WTC11 (cell line): Measurements from ENCODE around the gene ITGAE. TPM values are rescaled to one million over a fixed set of nuclear protein-coding genes. Genes with fewer than 3 reads are reported as not detected.

ENCODE experiments used
- ATAC-seq: fragments of 200-7000 bp; cut with Tn5 transposase; 2 replicates; pipeline ENCODE4 v1.10.0; 2021; ENCODE audit warnings: mild to moderate bottlenecking, moderate library complexity
- CTCF ChIA-PET: fragments of 300-600 bp; sonication (Branson Sonifier 250); formaldehyde crosslinking; loops from one replicate; lab custom pipeline; 2021; ENCODE audit warnings: antibody characterized with exemption; lab: Charles Lee
- POLR2A ChIA-PET: fragments of 350-600 bp; sonication (Branson Sonifier 250); formaldehyde crosslinking; loops from one replicate; lab custom pipeline; 2021; ENCODE audit warnings: antibody characterized with exemption; lab: Charles Lee
- DNase-seq: peaks from one replicate; pipeline ENCODE4 v3.0.0; 2021; ENCODE audit warnings: low spot score
- H3K27ac Mint-ChIP-seq: 2 replicates; pipeline ENCODE4 v1.8.0; 2021; ENCODE audit warnings: mixed read lengths
- H3K27me3 Mint-ChIP-seq: 2 replicates; pipeline ENCODE4 v1.8.0; 2021; ENCODE audit warnings: low read depth, mild to moderate bottlenecking, moderate library complexity, mixed read lengths
- H3K36me3 Mint-ChIP-seq: 2 replicates; pipeline ENCODE4 v1.8.0; 2021; ENCODE audit warnings: mixed read lengths
- H3K4me1 Mint-ChIP-seq: 2 replicates; pipeline ENCODE4 v1.8.0; 2022; ENCODE audit warnings: mixed read lengths
- H3K4me3 Mint-ChIP-seq: 2 replicates; pipeline ENCODE4 v1.8.0; 2021; ENCODE audit warnings: mild to moderate bottlenecking, moderate library complexity, mixed read lengths
- H3K9me3 Mint-ChIP-seq: 2 replicates; pipeline ENCODE4 v1.8.0; 2021; ENCODE audit warnings: mixed read lengths
- AFF4 ChIP-seq: sonication (generic); formaldehyde crosslinking; IDR thresholded peaks from 2 replicates; pipeline ENCODE4 v1.8.1; 2023; ENCODE audit warnings: mild to moderate bottlenecking, missing genetic modification reagents, borderline replicate concordance
- ARID4B ChIP-seq: sonication (generic); formaldehyde crosslinking; IDR thresholded peaks from 2 replicates; pipeline ENCODE4 v1.8.0; 2023; ENCODE audit warnings: missing genetic modification reagents, mild to moderate bottlenecking, borderline replicate concordance
- CDX4 ChIP-seq: fragments of 250-450 bp; sonication (Bioruptor Pico); IDR thresholded peaks from 2 replicates; pipeline ENCODE4 v1.9.0; 2021; ENCODE audit warnings: moderate library complexity, mild to moderate bottlenecking, inconsistent platforms, borderline replicate concordance
- CREB1 ChIP-seq: sonication (generic); formaldehyde crosslinking; IDR thresholded peaks from 2 replicates; pipeline ENCODE4 v1.8.0; 2023; ENCODE audit warnings: mild to moderate bottlenecking, missing genetic modification reagents
- CTCF ChIP-seq: fragments of 200-600 bp; IDR thresholded peaks from 2 replicates; pipeline ENCODE4 v1.8.0; 2022; ENCODE audit warnings: antibody characterized with exemption
- ETV6 ChIP-seq: sonication (generic); formaldehyde crosslinking; IDR thresholded peaks from 2 replicates; pipeline ENCODE4 v1.8.1; 2022; ENCODE audit warnings: mild to moderate bottlenecking, missing genetic modification reagents
- FOXJ3 ChIP-seq: sonication (generic); formaldehyde crosslinking; IDR thresholded peaks from 2 replicates; pipeline ENCODE4 v1.9.0; 2021; ENCODE audit warnings: missing genetic modification reagents, mild to moderate bottlenecking, borderline replicate concordance
- FOXK1 ChIP-seq: sonication (generic); formaldehyde crosslinking; IDR thresholded peaks from 2 replicates; pipeline ENCODE4 v1.8.0; 2022; ENCODE audit warnings: mild to moderate bottlenecking, moderate library complexity, missing genetic modification reagents
- MAX ChIP-seq: sonication (generic); formaldehyde crosslinking; IDR thresholded peaks from 2 replicates; pipeline ENCODE4 v1.8.0; 2022; ENCODE audit warnings: mild to moderate bottlenecking, missing genetic modification reagents
- MYBL2 ChIP-seq: sonication (generic); formaldehyde crosslinking; IDR thresholded peaks from 2 replicates; pipeline ENCODE4 v1.8.1; 2023; ENCODE audit warnings: mild to moderate bottlenecking, moderate library complexity, missing genetic modification reagents
- NFATC4 ChIP-seq: fragments of 250-450 bp; sonication (Bioruptor Pico); IDR thresholded peaks from 2 replicates; pipeline ENCODE4 v1.9.0; 2021; ENCODE audit warnings: mild to moderate bottlenecking
- NFYB ChIP-seq: sonication (generic); formaldehyde crosslinking; conservative IDR thresholded peaks from 2 replicates; pipeline ENCODE4 v1.8.0; 2022; ENCODE audit warnings: low read depth, missing genetic modification reagents
- SMAD3 ChIP-seq: sonication (generic); formaldehyde crosslinking; IDR thresholded peaks from 2 replicates; pipeline ENCODE4 v1.8.0; 2022; ENCODE audit warnings: missing genetic modification reagents, mild to moderate bottlenecking, borderline replicate concordance
- STAT6 ChIP-seq: sonication (generic); formaldehyde crosslinking; conservative IDR thresholded peaks from 2 replicates; pipeline ENCODE4 v1.8.1; 2023; ENCODE audit warnings: mild to moderate bottlenecking, low read depth, missing genetic modification reagents, moderate library complexity
- TP53 ChIP-seq: sonication (generic); formaldehyde crosslinking; IDR thresholded peaks from 2 replicates; pipeline ENCODE4 v1.8.1; 2023; ENCODE audit warnings: mild to moderate bottlenecking, missing genetic modification reagents
- ZBTB43 ChIP-seq: sonication (generic); formaldehyde crosslinking; IDR thresholded peaks from 2 replicates; pipeline ENCODE4 v1.8.1; 2023; ENCODE audit warnings: mild to moderate bottlenecking, missing genetic modification reagents
- ZNF317 ChIP-seq: sonication (generic); formaldehyde crosslinking; IDR thresholded peaks from 2 replicates; pipeline ENCODE4 v1.8.1; 2023; ENCODE audit warnings: low read depth, mild to moderate bottlenecking, moderate library complexity, missing genetic modification reagents, borderline replicate concordance
- ZNF671 ChIP-seq: fragments of 250-450 bp; sonication (Bioruptor Pico); IDR thresholded peaks from 2 replicates; pipeline ENCODE4 v1.8.0; 2021; ENCODE audit warnings: mild to moderate bottlenecking
- total RNA-seq: library from RNA; stranded (reverse); gene quantifications from 3 replicates; pipeline ENCODE4 v1.2.3, GENCODE V29; 2021

Gene ITGAE
- total RNA-seq, 1 experiment from 2014 or later = 19.5 TPM

GRCh38 chr17:3810019-3810418 is 9.0 kb upstream of the ITGAE start:
- Mint-ChIP-seq H3K9me3 (no peaks in the 10 kb centered on the region), H3K4me1 (no peaks in the 10 kb centered on the region), H3K4me3 (no peak overlapping the region), H3K27me3 (no peaks in the 10 kb centered on the region; the same call in 1 of the 2 replicates), H3K36me3 (peaks cover 57% of the 10 kb centered on the region), H3K27ac (no peak overlapping the region)
- DNase-seq = no peak
- POLR2A ChIA-PET = no interaction called here
- ATAC-seq = no peak
- no peak for TF ChIP-seq ZNF671
- no peak for TF ChIP-seq MAX (CRISPR knock-in tag)
- no peak for TF ChIP-seq ARID4B (CRISPR knock-in tag)
- TF ChIP-seq ETV6 (CRISPR knock-in tag) = no peak
- TF ChIP-seq STAT6 (CRISPR knock-in tag) = no peak
- no peak for TF ChIP-seq CDX4
- TF ChIP-seq ZNF317 = no peak
- TF ChIP-seq TP53 (CRISPR knock-in tag) = no peak
- no peak for TF ChIP-seq CREB1 (CRISPR knock-in tag)
- TF ChIP-seq SMAD3 (CRISPR knock-in tag) = no peak
- no peak for TF ChIP-seq NFYB (CRISPR knock-in tag)
- no peak for TF ChIP-seq FOXK1
- TF ChIP-seq, all 79 proteins: peak for 0
- CTCF ChIA-PET = interaction anchor here (1.2 to 3.4 kb wide), 2 partner anchors 18 to 72 kb away, joined by 3 to 35 read pairs; no protein-coding TSS in a partner anchor

GRCh38 chr17:3809135-3809534 is 8.1 kb upstream of the ITGAE start:
- ATAC-seq (no peak), DNase-seq (no peak)
- Mint-ChIP-seq H3K27ac (no peak overlapping the region), H3K36me3 (peaks cover 50% of the 10 kb centered on the region), H3K9me3 (no peaks in the 10 kb centered on the region), H3K4me3 (no peak overlapping the region), H3K4me1 (no peaks in the 10 kb centered on the region), H3K27me3 (no peaks in the 10 kb centered on the region; the same call in 1 of the 2 replicates)
- CTCF ChIA-PET = interaction anchor here (3.9 kb wide), 1 partner anchor 71 kb away, joined by 34 read pairs; no protein-coding TSS in a partner anchor
- POLR2A ChIA-PET = no interaction called here
- no peak for TF ChIP-seq FOXJ3 (CRISPR knock-in tag)
- no peak for TF ChIP-seq MYBL2 (CRISPR knock-in tag)
- TF ChIP-seq NFATC4 = no peak
- no peak for TF ChIP-seq ZBTB43 (CRISPR knock-in tag)
- TF ChIP-seq AFF4 = no peak
- no peak for TF ChIP-seq CTCF
